ENCODE data around the gene ACOXL.

DNA sequence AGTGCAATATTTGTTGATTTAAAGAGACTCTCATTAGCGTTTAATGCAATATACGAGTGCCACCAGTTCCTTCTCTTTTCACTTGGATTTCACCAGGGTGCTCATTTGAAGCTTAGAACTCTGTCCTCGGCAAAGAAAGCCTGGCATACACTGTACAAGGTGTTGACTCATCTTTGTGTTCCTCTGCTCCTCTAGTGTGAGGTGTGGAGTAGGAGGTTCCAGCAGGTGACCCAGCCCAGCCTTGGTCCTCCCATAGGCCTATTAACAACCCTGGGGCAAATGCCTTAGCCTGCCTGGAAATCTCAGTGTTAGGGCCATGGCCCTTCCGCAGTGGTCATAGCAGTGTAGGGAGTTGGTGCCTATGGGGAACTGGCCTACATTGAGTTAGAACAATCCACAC, 408.4 kb downstream of the ACOXL start:
- TF ChIP-seq CTCF (IDR thresholded peaks at IDR 0.05) (no peak), POLR2A (IDR thresholded peaks at IDR 0.05) (no peak)

Data from testis (tissue), 2 donors.